Lower leg skin (tissue), 3 donors: Measurements from ENCODE around the gene NUP93.

Experiments used
- CTCF ChIP-seq, 3 donors: fragments of 450-650 bp; IDR thresholded peaks; one replicate each; pipeline ENCODE4 v1.5.1; 2016; ENCODE audit warnings: antibody characterized with exemption in 3 of 3, mild to moderate bottlenecking in 3 of 3, moderate library complexity in 2 of 3
- POLR2A ChIP-seq, 2 donors: fragments of 450-650 bp; IDR thresholded peaks; one replicate each; pipeline ENCODE4 v1.6.1; 2016 to 2017; ENCODE audit warnings: antibody characterized with exemption in 2 of 2, mild to moderate bottlenecking in 1 of 2, moderate library complexity in 1 of 2

- TF ChIP-seq CTCF (IDR thresholded peaks at IDR 0.05), result no peak
- TF ChIP-seq POLR2A (IDR thresholded peaks at IDR 0.05), result no peak
Measured at GRCh38 chr16:56741399-56741798, 11.5 kb downstream of the NUP93 start.
